SK-N-SH (cell line): ENCODE data around the gene KLF3.

Experiments used
- USF1 ChIP-seq: IDR thresholded peaks from 2 replicates; pipeline ENCODE4 v1.4.0; 2012; ENCODE audit warnings: low read depth, borderline replicate concordance
- TF ChIP-seq, protein P1 (sequence below): IDR thresholded peaks from 2 replicates; pipeline ENCODE4 v1.4.0; 2012; ENCODE audit warnings: low read depth

DNA sequence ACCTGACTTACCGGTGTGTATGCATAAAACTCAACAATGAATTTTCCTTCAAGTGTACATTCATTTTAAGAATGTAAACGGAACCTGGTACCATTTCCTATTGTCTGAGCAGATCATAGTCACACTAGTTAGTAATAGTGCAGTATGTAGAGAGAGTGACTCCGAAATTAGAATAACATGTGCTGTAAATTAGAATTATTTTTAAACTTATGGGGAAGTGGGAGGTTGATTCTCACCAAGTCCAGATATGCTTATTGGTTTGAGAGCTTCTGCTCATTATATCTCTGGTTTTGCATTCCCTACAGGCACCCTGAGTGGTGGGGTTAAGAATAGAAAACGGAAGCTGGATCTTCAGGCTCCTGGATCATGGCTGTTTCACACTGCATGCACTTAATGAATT lies 39.6 kb downstream of the KLF3 start:
- TF ChIP-seq USF1: no peak
- TF ChIP-seq, protein P1, sequence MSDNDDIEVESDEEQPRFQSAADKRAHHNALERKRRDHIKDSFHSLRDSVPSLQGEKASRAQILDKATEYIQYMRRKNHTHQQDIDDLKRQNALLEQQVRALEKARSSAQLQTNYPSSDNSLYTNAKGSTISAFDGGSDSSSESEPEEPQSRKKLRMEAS: no peak
